Upper lobe of right lung (tissue), 1 donor: Measurements from ENCODE around the gene NOTCH2. TPM values are rescaled to one million over a fixed set of nuclear protein-coding genes. Genes with fewer than 3 reads are reported as not detected.

ENCODE experiments used
- ATAC-seq: fragments of 200-7000 bp; cut with Tn5 transposase; one replicate; pipeline ENCODE4 v1.9.1; 2020; ENCODE audit warnings: mild to moderate bottlenecking, moderate library complexity
- DNase-seq: peaks from one replicate; pipeline ENCODE4 v3.0.0-alpha.2; 2020
- H3K27ac ChIP-seq: fragments of 200-600 bp; one replicate; pipeline ENCODE4 v1.8.0; 2022
- H3K27me3 ChIP-seq: fragments of 200-600 bp; one replicate; pipeline ENCODE4 v1.8.0; 2022; ENCODE audit warnings: mild to moderate bottlenecking
- H3K36me3 ChIP-seq: fragments of 200-600 bp; one replicate; pipeline ENCODE4 v1.8.0; 2022
- H3K4me1 ChIP-seq: fragments of 200-600 bp; one replicate; pipeline ENCODE4 v1.8.0; 2022
- H3K4me3 ChIP-seq: fragments of 200-600 bp; one replicate; pipeline ENCODE4 v1.8.0; 2022; ENCODE audit warnings: mild to moderate bottlenecking
- H3K9me3 ChIP-seq: fragments of 200-600 bp; one replicate; pipeline ENCODE4 v1.8.0; 2022
- intact Hi-C: fragments of 100-400 bp; cut with DNase I; formaldehyde crosslinking; loops from one replicate; pipeline ENCODE4 v1.11.0; 2022
- total RNA-seq: library from RNA; stranded (reverse); fragmentation: NEBNext Ultra II Directional; extraction: Animal tissue kit (Norgen Biotek cat#: 25700); gene quantifications from one replicate; pipeline ENCODE4 v1.2.1, GENCODE V29; 2021
- TF ChIP-seq, protein P1 (sequence below): fragments of 200-600 bp; IDR thresholded peaks from one replicate; pipeline ENCODE4 v1.8.0; 2022; ENCODE audit warnings: antibody characterized with exemption
- donor health status: DM: no; HTN: yes; CAD: no; lungs with severe emphysema.

NOTCH2 gene
- total RNA-seq, 1 donor from 2014 or later = 97.3 TPM

GRCh38 chr1:119929643-119930315 is 139.7 kb downstream of the NOTCH2 start:
- peaks cover 74% of the 10 kb centered on the region for H3K36me3 ChIP-seq
- H3K27me3 ChIP-seq = no peaks in the 10 kb centered on the region
- no peak overlapping the region for H3K27ac ChIP-seq
- ATAC-seq (no peak), DNase-seq (no peak)
- TF ChIP-seq, protein P1, sequence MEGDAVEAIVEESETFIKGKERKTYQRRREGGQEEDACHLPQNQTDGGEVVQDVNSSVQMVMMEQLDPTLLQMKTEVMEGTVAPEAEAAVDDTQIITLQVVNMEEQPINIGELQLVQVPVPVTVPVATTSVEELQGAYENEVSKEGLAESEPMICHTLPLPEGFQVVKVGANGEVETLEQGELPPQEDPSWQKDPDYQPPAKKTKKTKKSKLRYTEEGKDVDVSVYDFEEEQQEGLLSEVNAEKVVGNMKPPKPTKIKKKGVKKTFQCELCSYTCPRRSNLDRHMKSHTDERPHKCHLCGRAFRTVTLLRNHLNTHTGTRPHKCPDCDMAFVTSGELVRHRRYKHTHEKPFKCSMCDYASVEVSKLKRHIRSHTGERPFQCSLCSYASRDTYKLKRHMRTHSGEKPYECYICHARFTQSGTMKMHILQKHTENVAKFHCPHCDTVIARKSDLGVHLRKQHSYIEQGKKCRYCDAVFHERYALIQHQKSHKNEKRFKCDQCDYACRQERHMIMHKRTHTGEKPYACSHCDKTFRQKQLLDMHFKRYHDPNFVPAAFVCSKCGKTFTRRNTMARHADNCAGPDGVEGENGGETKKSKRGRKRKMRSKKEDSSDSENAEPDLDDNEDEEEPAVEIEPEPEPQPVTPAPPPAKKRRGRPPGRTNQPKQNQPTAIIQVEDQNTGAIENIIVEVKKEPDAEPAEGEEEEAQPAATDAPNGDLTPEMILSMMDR = no peak
- no peak overlapping the region for H3K4me3 ChIP-seq
- no peaks in the 10 kb centered on the region for H3K4me1 ChIP-seq
- intact Hi-C loops = no loop called here
- no peaks in the 10 kb centered on the region for H3K9me3 ChIP-seq

GRCh38 chr1:119926553-119926952 is 142.9 kb downstream of the NOTCH2 start:
- H3K4me3 ChIP-seq = no peak overlapping the region
- H3K27me3 ChIP-seq = no peaks in the 10 kb centered on the region
- DNase-seq (no peak), ATAC-seq (peak; percentile 78)
- peaks cover 89% of the 10 kb centered on the region for H3K36me3 ChIP-seq
- TF ChIP-seq, protein P1 = no peak
- no peaks in the 10 kb centered on the region for H3K9me3 ChIP-seq
- no peaks in the 10 kb centered on the region for H3K4me1 ChIP-seq
- intact Hi-C loops = no loop called here
- no peak overlapping the region for H3K27ac ChIP-seq

GRCh38 chr1:119924948-119925898 is 144.2 kb downstream of the NOTCH2 start:
- H3K27me3 ChIP-seq = no peaks in the 10 kb centered on the region
- no peaks in the 10 kb centered on the region for H3K9me3 ChIP-seq
- H3K27ac ChIP-seq = no peak overlapping the region
- peaks cover 100% of the 10 kb centered on the region for H3K36me3 ChIP-seq
- DNase-seq (no peak), ATAC-seq (peak; percentile 21)
- H3K4me1 ChIP-seq = no peaks in the 10 kb centered on the region
- H3K4me3 ChIP-seq = no peak overlapping the region
- intact Hi-C loops = no loop called here
- TF ChIP-seq, protein P1 = no peak

DNA sequence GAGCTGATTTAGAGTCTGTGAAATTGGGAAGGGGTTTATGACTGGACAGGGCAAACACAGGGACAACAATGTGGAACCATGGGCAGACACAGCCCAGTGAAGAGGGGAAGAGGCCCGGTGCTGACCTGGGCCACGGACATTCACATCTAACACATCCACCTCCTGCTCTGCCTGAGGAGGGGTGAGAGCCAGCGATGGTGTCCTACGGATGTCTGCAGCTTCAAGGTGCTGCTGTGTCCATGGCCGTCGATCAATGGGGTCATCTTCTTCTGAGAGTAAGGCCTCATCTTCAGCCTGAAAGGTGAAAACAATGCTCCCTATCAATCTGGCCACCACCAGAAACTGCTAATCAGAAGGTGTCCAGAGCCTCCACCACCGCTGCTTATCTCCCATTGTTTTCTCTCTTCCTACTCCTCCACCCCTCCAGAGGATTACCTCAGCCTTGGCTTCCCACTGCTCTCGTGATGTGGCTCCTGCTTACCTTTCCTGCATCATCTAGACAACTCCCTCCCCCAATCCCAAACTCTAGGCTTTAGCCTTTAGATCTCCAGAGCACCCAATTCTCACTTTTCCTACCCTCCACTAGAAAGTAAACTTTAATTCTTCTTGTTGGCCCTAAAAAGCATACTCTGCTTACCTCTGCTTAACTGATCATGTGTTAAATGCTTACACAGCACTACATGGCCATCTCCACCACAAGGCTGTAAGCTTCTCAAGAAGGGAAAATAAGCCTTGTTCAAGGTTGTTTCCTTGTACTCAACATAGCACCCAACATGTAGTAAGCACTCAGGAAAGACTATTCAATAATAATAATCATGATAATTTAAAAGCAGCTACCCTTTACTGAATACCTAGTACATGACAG is 149.1 kb downstream of the NOTCH2 start:
- no peaks in the 10 kb centered on the region for H3K4me1 ChIP-seq
- no peaks in the 10 kb centered on the region for H3K27me3 ChIP-seq
- H3K27ac ChIP-seq = no peak overlapping the region
- no peak overlapping the region for H3K4me3 ChIP-seq
- TF ChIP-seq, protein P1 = no peak
- DNase-seq (no peak), ATAC-seq (no peak)
- no peaks in the 10 kb centered on the region for H3K9me3 ChIP-seq
- intact Hi-C loops = no loop called here
- H3K36me3 ChIP-seq = peaks cover 100% of the 10 kb centered on the region

DNA sequence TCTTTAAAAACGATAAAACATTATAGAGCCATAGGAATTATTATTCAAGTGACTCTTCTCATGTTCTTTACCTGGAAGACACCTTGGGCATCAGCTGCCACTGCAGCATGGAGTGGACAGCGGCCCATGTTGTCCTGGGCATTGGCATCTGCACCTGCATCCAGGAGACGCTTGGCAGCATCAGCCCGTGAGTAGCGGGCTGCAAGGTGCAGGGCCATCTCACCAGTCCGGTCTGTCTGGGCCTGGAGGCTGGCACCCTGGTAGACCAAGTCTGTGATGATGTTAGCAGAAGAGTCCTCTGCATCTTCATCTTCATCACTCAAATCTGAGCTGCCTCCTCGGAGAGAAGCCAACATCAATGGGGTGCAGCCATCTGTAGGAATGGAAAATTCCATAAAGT is 150.2 kb downstream of the NOTCH2 start:
- Histone ChIP-seq H3K27me3 (no peaks in the 10 kb centered on the region), H3K9me3 (no peaks in the 10 kb centered on the region), H3K27ac (no peak overlapping the region), H3K4me1 (no peaks in the 10 kb centered on the region), H3K36me3 (peaks cover 100% of the 10 kb centered on the region), H3K4me3 (no peak overlapping the region)
- TF ChIP-seq, protein P1 = no peak
- DNase-seq = no peak
- intact Hi-C loops = no loop called here
- no peak for ATAC-seq
